Measurements from ENCODE around the gene RSAD1. TPM values are rescaled to one million over a fixed set of nuclear protein-coding genes. Genes with fewer than 3 reads are reported as not detected.

The RSAD1 gene
- total RNA-seq, 1 donor: 23.9 TPM

DNA sequence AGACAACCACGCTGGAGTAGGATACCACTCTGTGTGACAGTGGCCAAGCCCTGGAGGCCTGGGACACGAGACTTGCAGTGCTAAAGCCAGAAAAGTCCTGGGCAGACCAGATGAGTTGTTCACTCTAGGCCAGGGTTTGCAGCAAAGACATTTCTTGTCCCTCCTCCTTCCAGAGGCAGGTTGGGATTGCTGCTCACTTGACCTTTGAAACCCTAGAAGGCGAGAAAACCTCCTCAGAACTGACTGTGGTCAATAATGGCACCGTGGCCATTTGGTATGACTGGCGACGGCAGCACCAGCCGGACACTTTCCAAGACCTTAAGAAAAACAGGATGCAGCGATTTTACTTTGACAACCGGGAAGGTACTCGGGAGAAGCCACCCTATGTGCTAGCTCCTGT, 44.1 kb downstream of the RSAD1 start:
- H3K79me2 ChIP-seq (ENCODE audit: insufficient read depth, low read length): no peaks in the 10 kb centered on the region
- TF ChIP-seq, protein P1, sequence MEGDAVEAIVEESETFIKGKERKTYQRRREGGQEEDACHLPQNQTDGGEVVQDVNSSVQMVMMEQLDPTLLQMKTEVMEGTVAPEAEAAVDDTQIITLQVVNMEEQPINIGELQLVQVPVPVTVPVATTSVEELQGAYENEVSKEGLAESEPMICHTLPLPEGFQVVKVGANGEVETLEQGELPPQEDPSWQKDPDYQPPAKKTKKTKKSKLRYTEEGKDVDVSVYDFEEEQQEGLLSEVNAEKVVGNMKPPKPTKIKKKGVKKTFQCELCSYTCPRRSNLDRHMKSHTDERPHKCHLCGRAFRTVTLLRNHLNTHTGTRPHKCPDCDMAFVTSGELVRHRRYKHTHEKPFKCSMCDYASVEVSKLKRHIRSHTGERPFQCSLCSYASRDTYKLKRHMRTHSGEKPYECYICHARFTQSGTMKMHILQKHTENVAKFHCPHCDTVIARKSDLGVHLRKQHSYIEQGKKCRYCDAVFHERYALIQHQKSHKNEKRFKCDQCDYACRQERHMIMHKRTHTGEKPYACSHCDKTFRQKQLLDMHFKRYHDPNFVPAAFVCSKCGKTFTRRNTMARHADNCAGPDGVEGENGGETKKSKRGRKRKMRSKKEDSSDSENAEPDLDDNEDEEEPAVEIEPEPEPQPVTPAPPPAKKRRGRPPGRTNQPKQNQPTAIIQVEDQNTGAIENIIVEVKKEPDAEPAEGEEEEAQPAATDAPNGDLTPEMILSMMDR (IDR thresholded peaks at IDR 0.05; ENCODE audit: extremely low read depth, low read depth, low read length): no peak
- DNase-seq (ENCODE audit: insufficient read length, low spot score, missing footprints): peak; percentile 21
- no peak overlapping the region for H3K4me2 ChIP-seq (ENCODE audit: insufficient read depth, low read length)
- H3K27ac ChIP-seq (ENCODE audit: low read depth, low read length): no peak overlapping the region
- H3K9me3 ChIP-seq (ENCODE audit: low read depth, low read length): no peaks in the 10 kb centered on the region
- no peaks in the 10 kb centered on the region for H3K27me3 ChIP-seq (ENCODE audit: insufficient read depth, low read length)
- no peaks in the 10 kb centered on the region for H3K4me1 ChIP-seq (ENCODE audit: insufficient read depth, low read length)
- no peaks in the 10 kb centered on the region for H3K36me3 ChIP-seq (ENCODE audit: insufficient read depth, low read length)
- no peak overlapping the region for H3K4me3 ChIP-seq (ENCODE audit: insufficient read depth, low read length)
- H4K20me1 ChIP-seq (ENCODE audit: insufficient read depth, low read length): no peaks in the 10 kb centered on the region
- no peak overlapping the region for H2AFZ ChIP-seq (ENCODE audit: low read length)

DNA sequence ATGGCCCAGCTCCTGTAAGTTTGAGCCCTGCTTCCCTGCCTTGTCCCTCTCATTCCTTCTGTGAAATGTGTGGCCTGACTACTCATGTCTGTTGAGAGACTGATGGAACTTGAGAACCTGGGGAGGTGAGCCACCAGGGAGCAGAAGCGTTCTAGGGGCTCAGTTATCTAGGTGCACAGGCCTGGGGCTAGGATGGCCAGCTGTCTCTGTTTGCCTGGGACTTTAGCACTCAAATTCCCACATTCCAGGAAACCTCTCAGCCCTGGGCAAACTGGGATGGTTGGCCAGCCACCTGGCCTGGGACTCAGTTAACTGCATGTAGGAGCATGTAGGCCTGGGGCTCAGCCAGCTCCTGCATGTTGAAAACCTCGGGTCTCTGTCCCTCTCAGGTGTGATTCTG, 44.5 kb downstream of the RSAD1 start:
- Histone ChIP-seq H2AFZ (ENCODE audit: low read length) (no peak overlapping the region), H3K79me2 (ENCODE audit: insufficient read depth, low read length) (no peaks in the 10 kb centered on the region), H3K27ac (ENCODE audit: low read depth, low read length) (no peak overlapping the region), H3K9me3 (ENCODE audit: low read depth, low read length) (no peaks in the 10 kb centered on the region), H3K4me1 (ENCODE audit: insufficient read depth, low read length) (no peaks in the 10 kb centered on the region), H3K27me3 (ENCODE audit: insufficient read depth, low read length) (no peaks in the 10 kb centered on the region), H3K36me3 (ENCODE audit: insufficient read depth, low read length) (no peaks in the 10 kb centered on the region), H3K4me3 (ENCODE audit: insufficient read depth, low read length) (no peak overlapping the region), H3K4me2 (ENCODE audit: insufficient read depth, low read length) (no peak overlapping the region), H4K20me1 (ENCODE audit: insufficient read depth, low read length) (no peaks in the 10 kb centered on the region)
- TF ChIP-seq, protein P1 (IDR thresholded peaks at IDR 0.05; ENCODE audit: extremely low read depth, low read depth, low read length): no peak
- DNase-seq (ENCODE audit: insufficient read length, low spot score, missing footprints): peak; percentile 61

DNA sequence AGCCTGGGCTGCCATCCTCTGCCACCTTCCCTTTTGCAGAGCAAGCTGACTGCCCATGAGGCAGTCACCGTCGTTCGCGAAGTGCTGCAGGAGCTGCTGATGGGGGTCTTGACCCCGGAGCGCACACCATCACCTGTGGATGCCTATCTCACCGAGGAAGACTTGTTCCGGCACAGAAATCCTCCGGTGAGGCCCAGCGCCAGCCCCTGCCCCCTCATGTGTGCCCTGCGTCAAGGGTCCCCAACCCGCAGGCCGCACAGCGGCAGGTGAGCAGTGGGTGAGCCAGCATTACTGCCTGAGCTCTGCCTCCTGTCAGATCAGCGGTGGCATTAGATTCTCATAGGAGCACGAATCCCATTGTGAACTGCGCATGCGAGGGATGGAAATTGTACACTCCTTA, 46.2 kb downstream of the RSAD1 start:
- Histone ChIP-seq H2AFZ (ENCODE audit: low read length) (no peak overlapping the region), H3K27ac (ENCODE audit: low read depth, low read length) (no peak overlapping the region), H3K4me1 (ENCODE audit: insufficient read depth, low read length) (no peaks in the 10 kb centered on the region), H3K36me3 (ENCODE audit: insufficient read depth, low read length) (no peaks in the 10 kb centered on the region), H3K9me3 (ENCODE audit: low read depth, low read length) (no peaks in the 10 kb centered on the region), H3K27me3 (ENCODE audit: insufficient read depth, low read length) (peaks cover 6% of the 10 kb centered on the region), H3K4me2 (ENCODE audit: insufficient read depth, low read length) (no peak overlapping the region), H4K20me1 (ENCODE audit: insufficient read depth, low read length) (no peaks in the 10 kb centered on the region), H3K4me3 (ENCODE audit: insufficient read depth, low read length) (no peak overlapping the region), H3K79me2 (ENCODE audit: insufficient read depth, low read length) (no peaks in the 10 kb centered on the region)
- peak; percentile 53 for DNase-seq (ENCODE audit: insufficient read length, low spot score, missing footprints)
- TF ChIP-seq, protein P1 (IDR thresholded peaks at IDR 0.05; ENCODE audit: extremely low read depth, low read depth, low read length): no peak

DNA sequence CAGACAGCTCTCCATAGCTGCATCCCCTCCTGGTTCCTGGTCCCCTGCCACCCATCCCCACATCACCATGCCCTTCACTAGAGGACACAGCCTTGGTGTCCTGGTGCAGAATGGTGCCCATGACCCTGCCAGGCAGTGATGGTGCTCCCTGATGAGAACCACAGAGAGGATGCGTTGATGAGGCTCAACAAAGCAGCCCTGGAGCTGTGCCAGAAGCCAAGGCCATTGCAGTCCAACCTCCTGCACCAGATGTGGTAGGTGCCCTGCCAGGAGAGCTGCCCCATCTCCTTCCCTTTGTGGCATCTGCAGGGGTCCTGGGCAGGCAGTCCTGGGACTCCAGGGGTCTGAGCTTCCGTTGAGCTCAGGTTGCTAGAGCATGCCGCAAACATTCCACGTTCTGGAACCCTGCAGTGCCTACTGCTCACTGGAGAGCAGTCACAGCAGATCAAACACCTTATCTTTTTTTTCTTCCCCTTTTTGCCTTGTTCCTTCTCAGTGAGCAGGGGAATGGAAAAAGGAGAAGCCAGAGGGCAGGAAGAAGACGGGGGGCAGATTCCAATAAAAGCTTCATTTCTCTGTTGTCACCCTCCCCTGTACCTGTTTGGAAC, 48.6 kb downstream of the RSAD1 start:
- Histone ChIP-seq H4K20me1 (ENCODE audit: insufficient read depth, low read length) (no peaks in the 10 kb centered on the region), H3K79me2 (ENCODE audit: insufficient read depth, low read length) (no peaks in the 10 kb centered on the region), H3K4me3 (ENCODE audit: insufficient read depth, low read length) (no peak overlapping the region), H3K9me3 (ENCODE audit: low read depth, low read length) (no peaks in the 10 kb centered on the region), H3K4me1 (ENCODE audit: insufficient read depth, low read length) (no peaks in the 10 kb centered on the region), H3K36me3 (ENCODE audit: insufficient read depth, low read length) (no peaks in the 10 kb centered on the region), H2AFZ (ENCODE audit: low read length) (no peak overlapping the region), H3K27me3 (ENCODE audit: insufficient read depth, low read length) (peaks cover 19% of the 10 kb centered on the region), H3K4me2 (ENCODE audit: insufficient read depth, low read length) (no peak overlapping the region), H3K27ac (ENCODE audit: low read depth, low read length) (no peak overlapping the region)
- TF ChIP-seq, protein P1 (IDR thresholded peaks at IDR 0.05; ENCODE audit: extremely low read depth, low read depth, low read length): no peak
- DNase-seq (ENCODE audit: insufficient read length, low spot score, missing footprints): peak; percentile 78

Measured in osteoblast (primary cell).